Measurements from ENCODE around the gene EGFL7. TPM values are rescaled to one million over a fixed set of nuclear protein-coding genes. Genes with fewer than 3 reads are reported as not detected.

EGFL7 gene
- total RNA-seq, 1 donor from 2014 or later = 2.8 TPM

DNA sequence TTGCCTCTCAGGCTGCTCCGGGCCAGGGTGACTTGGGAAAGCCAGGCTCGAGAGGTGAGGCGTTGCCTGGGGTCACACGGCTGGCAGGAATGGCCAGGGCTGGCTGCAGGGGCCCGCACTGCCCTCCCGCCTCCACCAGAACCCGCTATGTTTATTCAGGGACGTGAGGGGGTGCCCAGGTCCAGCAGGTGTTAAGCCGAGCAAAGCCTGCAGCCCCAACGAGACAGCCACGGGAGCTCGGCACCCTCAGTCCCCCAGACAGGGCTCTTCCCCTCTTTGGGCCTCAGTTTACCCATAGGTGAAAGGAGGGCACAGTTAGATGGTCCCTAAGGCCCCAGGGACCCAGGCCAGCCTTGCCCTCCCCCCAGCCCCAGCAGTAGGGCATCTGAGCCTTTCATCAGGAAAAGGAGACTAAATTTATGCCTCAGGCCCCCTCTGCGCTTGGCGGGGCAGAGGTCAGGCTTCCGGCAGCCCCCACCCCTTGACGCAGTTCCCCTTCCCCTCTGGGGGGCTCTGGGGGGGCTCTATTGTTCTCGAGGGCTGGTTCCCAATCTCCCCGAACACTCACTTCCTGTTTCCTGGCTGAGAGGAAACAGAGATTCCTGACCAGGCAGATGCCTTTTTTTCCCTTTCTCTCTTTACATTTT is 7.1 kb upstream of the EGFL7 start:
- DNase-seq (ENCODE audit: low spot score) = no peak
- intact Hi-C loops (cut with micrococcal nuclease) = no loop called here
- Mint-ChIP-seq H3K4me1 (ENCODE audit: low read depth) (no peaks in the 10 kb centered on the region), H3K27ac (no peak overlapping the region), H3K9me3 (no peaks in the 10 kb centered on the region), H3K36me3 (ENCODE audit: low read depth) (no peaks in the 10 kb centered on the region), H3K27me3 (ENCODE audit: low read depth) (peaks cover 23% of the 10 kb centered on the region), H3K4me3 (ENCODE audit: low read depth) (no peak overlapping the region)

DNA sequence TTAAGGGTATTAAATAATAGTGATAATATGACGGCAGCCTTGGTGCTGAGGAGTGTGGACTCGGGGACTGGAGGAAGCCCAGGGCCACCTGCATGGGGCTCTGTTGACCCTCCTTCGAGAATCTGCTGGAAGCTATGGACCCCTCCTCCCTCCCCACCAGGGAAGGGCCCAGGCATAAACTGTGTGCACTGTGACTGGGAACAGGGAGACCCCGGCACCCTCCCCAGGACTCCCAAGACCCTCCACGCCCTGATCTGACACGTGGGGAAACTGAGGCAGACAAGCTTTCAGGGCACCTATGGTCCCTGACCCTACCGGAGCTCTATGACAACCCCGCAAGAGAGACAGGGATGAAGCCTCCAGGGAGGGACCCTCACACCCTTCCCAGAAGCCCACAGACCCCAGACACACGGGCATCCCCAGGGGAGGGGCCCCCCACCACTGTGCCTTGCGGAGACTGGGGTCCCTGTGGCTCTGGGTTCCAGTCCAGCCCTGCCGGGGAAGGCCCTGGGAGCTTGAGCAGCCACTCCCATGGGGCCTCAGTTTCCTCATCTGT is 6.5 kb upstream of the EGFL7 start:
- no peak overlapping the region for H3K4me3 Mint-ChIP-seq (ENCODE audit: low read depth)
- H3K27me3 Mint-ChIP-seq (ENCODE audit: low read depth) = peaks cover 23% of the 10 kb centered on the region
- H3K27ac Mint-ChIP-seq = no peak overlapping the region
- no peaks in the 10 kb centered on the region for H3K9me3 Mint-ChIP-seq
- no peak for DNase-seq (ENCODE audit: low spot score)
- H3K4me1 Mint-ChIP-seq (ENCODE audit: low read depth) = no peaks in the 10 kb centered on the region
- no peaks in the 10 kb centered on the region for H3K36me3 Mint-ChIP-seq (ENCODE audit: low read depth)
- intact Hi-C loops (cut with micrococcal nuclease) = no loop called here

DNA sequence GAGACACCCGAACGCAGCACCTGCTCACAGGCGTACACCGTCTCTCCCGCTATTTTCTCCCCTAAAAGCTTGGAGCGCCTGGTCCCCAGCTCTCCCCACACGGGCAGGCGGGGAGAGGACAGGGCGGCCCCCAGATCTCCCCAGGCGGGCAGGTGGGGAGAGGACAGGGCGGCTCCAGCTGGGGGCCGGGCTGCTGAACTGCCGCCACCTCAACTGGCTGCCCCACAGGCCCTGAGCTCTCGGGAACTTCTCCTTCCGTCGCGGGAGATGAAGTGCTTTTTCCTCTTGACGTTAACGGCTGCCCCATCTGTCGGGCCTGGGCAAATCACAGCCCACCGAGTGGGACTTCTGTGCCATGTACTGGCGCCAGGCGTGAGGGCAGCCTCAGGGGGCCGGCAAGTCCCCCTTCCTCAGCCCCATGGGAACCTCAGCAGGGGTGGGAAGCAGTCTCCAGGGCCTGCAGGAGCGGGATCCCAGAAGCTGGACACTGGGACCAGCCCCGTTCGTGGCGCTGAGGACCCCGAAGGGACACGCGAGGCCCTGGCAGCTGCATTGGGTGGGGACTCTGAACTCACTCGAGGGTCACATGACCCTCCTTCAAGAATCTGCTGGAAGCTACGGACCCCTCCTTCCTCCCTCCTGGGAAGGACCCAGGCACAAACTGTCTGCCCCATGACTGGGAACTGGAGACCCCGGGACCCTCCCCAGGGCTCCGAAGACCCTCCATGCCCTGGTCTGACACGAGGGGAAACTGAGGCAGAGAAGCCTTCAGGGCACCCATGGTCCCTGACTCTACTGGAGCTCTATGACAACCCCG is 5.7 kb upstream of the EGFL7 start:
- Mint-ChIP-seq H3K36me3 (ENCODE audit: low read depth) (no peaks in the 10 kb centered on the region), H3K27me3 (ENCODE audit: low read depth) (peaks cover 23% of the 10 kb centered on the region), H3K9me3 (no peaks in the 10 kb centered on the region), H3K4me1 (ENCODE audit: low read depth) (no peaks in the 10 kb centered on the region), H3K4me3 (ENCODE audit: low read depth) (no peak overlapping the region), H3K27ac (no peak overlapping the region)
- no peak for DNase-seq (ENCODE audit: low spot score)
- intact Hi-C loops (cut with micrococcal nuclease) = no loop called here

DNA sequence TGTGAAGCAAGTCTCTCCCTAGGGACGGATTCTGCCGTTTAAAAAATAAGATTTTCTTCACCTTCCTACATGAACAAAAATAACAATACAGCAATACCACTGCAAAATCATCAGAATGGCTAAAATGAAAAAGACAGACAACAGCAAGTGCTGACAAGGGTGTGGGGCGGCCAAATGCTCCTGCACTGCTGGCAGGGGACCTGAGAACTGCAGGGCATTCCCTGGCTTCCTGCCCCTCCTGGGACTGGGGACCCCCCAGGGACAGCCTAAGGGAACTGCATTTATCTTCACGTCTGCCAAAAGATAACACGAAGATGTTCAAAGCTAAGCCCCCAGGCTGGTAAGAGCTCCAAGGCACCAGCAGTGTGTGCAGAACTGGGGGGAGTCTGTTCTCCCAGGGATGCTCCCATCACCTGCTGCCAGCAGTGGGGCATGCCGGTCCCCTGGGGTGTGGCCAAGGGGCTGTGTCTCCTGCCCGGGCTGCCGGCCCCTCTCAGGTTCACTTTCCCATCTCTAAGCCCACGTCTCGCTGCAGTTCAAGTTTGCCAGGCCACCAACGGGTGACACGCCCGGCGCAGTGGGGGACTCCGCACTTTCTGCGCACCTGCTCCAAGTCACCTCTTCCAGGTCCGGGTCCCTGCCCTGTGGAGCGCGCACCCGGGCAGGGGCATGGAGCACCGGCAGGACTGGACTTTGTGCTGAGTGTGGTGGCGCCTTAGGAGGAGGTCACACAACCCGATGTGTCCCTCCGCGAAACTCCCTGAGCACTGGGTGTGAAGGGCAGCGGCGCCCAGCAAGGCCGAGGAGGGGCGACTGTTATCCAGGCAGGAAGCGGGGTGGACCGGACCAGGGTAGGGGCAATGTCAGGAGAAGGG is 4.5 kb upstream of the EGFL7 start:
- Mint-ChIP-seq H3K27ac (no peak overlapping the region), H3K4me1 (ENCODE audit: low read depth) (no peaks in the 10 kb centered on the region), H3K27me3 (ENCODE audit: low read depth) (peaks cover 23% of the 10 kb centered on the region), H3K36me3 (ENCODE audit: low read depth) (no peaks in the 10 kb centered on the region), H3K9me3 (no peaks in the 10 kb centered on the region), H3K4me3 (ENCODE audit: low read depth) (no peak overlapping the region)
- intact Hi-C loops (cut with micrococcal nuclease) = no loop called here
- DNase-seq (ENCODE audit: low spot score) = no peak

DNA sequence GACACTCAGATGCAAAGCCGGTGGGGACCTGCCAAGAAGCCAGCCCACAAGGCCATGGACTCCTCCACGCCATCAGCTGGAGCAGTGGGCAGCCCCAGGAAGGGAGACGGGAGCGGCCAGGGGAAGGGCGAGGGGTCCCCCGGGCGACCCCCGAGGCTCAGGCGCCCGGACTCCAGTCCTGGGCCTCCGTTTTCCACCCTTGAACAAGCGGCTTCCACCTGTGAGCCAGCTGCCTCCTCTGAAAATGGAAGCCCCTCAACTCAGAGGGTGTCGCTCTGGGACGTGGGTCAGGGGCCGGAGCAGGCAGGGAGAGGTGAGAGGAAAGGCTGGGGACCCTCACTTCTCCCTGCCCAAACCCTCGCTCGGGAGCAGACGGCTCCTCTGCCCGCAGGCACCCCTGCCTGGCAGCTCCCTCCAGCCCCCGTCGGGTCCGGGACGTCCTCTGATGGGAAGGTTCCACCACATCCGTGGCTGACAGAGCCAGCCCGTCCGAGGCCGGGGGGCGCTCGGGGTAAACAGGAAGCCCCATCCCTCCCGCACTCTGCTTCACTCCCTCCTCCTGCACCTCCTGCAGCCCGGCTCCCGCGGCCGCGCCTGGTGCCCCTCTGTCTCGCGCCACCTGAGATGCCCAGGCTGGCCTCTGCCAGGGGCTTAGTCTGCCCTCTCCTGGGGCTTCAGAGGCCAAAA is 3.7 kb upstream of the EGFL7 start:
- DNase-seq (ENCODE audit: low spot score) = no peak
- intact Hi-C loops (cut with micrococcal nuclease) = no loop called here
- no peaks in the 10 kb centered on the region for H3K4me1 Mint-ChIP-seq (ENCODE audit: low read depth)
- H3K36me3 Mint-ChIP-seq (ENCODE audit: low read depth) = no peaks in the 10 kb centered on the region
- H3K27me3 Mint-ChIP-seq (ENCODE audit: low read depth) = peaks cover 23% of the 10 kb centered on the region
- H3K9me3 Mint-ChIP-seq = no peaks in the 10 kb centered on the region
- no peak overlapping the region for H3K27ac Mint-ChIP-seq
- no peak overlapping the region for H3K4me3 Mint-ChIP-seq (ENCODE audit: low read depth)

DNA sequence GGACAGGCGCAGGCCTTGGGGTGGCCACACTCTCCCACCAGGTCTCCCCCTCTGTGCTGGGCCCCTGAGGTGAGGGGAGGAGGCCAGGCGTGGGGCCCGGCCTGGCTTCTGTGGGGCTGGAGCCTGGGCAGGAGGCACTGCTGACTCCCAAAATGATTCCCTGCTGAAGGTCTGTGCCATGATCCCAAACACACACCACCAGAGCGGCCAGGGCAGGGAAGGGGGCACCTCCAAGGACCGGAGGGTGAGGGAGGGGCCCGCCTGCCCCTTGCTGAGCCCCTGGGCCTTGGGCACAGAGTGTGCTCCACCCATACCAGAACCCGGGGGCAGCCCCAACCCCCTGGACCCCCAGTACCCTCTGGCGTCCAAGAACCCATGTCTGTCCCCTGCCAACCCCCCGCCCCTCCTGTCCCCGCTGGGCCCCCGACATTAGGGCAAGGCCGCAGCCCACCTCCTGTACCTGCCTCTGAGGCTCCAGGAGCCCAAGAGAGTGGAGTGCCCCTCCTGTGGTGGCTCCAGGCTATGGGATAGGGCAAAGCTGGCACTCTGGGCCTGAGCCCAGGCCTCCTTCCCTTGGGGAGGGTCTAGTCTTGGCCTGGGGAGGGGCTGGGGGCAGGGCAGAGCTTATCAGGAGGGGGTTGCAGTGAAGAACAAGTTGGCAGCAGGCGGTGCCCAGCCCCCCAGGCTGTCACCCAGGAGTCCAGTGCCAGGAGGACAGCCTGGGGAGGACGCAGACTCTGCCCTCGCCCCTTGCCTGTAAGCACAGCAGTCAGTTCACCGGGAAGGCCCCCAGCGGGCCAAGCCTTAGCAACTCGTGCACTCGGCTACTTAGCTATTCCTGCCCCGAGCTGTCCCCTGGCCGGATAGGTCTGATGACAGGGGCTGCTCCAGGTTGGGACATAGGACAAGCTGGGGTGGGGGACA is 2.6 kb upstream of the EGFL7 start:
- no peak overlapping the region for H3K27ac Mint-ChIP-seq
- H3K27me3 Mint-ChIP-seq (ENCODE audit: low read depth) = peaks cover 29% of the 10 kb centered on the region
- H3K36me3 Mint-ChIP-seq (ENCODE audit: low read depth) = no peaks in the 10 kb centered on the region
- no peaks in the 10 kb centered on the region for H3K4me1 Mint-ChIP-seq (ENCODE audit: low read depth)
- no peak overlapping the region for H3K4me3 Mint-ChIP-seq (ENCODE audit: low read depth)
- intact Hi-C loops (cut with micrococcal nuclease) = no loop called here
- H3K9me3 Mint-ChIP-seq = no peaks in the 10 kb centered on the region
- DNase-seq (ENCODE audit: low spot score) = no peak

DNA sequence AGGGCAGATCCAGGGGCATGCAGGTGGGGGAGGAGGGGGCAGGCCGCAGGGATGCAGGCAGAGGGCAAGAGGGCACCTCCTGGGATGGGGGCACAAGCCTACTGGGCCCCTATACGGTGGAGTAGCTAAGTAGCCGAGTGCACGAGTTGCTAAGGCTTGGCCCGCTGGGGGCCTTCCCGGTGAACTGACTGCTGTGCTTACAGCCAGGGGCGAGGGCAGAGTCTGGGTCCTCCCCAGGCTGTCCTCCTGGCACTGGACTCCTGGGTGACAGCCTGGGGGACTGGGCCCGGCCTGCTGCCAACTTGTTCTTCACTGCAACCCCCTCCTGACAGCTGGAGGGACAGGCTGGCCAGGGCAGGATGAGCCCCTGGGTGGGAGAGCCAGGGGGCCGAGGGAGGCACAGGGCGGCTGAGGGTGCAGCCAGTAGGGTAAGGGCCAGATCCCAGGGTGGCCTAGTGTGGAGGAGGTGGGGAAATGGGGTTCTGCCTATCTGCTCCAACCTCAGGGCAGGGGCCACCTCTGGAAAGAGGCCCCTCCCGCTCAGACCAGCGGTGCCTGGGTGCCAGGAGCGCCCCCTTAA is 1.7 kb upstream of the EGFL7 start:
- intact Hi-C loops (cut with micrococcal nuclease) = no loop called here
- no peaks in the 10 kb centered on the region for H3K9me3 Mint-ChIP-seq
- no peak for DNase-seq (ENCODE audit: low spot score)
- H3K36me3 Mint-ChIP-seq (ENCODE audit: low read depth) = no peaks in the 10 kb centered on the region
- no peaks in the 10 kb centered on the region for H3K4me1 Mint-ChIP-seq (ENCODE audit: low read depth)
- no peak overlapping the region for H3K4me3 Mint-ChIP-seq (ENCODE audit: low read depth)
- peaks cover 29% of the 10 kb centered on the region for H3K27me3 Mint-ChIP-seq (ENCODE audit: low read depth)
- no peak overlapping the region for H3K27ac Mint-ChIP-seq

DNA sequence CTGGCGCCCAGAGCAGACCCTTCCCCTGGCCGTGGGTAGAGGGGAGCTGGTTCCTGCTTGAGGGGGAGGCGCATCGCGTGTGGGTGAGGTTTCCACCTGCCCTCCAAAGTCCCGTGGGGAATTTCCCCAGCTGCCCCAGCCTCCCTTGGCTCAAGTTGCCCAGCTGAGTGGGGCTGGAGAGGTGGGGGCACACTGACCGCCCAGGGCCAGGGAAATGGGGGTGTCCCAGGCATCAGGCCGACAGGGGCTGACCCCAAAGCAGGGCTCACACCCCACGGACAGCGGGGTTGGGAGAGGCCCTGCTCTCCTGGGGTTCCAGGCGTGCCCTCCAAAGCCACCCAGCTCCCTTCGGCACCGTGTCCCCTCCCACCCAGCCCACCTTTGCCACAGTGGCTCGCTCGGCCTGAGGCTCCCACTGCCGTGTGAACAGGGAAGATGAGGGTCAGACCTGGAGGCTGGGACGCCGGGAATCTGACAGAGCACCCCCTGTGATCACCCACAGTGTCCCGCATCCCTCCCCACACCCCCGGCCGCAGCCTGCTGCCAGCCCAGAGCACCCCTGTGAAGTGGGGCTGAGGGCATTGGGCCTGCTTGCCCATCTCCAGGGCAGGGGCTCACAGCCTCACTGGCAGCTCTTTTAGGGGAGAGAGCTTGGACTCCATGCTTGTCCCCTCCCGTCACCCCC is 933 bp upstream of the EGFL7 start:
- no peak overlapping the region for H3K27ac Mint-ChIP-seq
- no peaks in the 10 kb centered on the region for H3K4me1 Mint-ChIP-seq (ENCODE audit: low read depth)
- peaks cover 31% of the 10 kb centered on the region for H3K27me3 Mint-ChIP-seq (ENCODE audit: low read depth)
- intact Hi-C loops (cut with micrococcal nuclease) = no loop called here
- no peak for DNase-seq (ENCODE audit: low spot score)
- H3K4me3 Mint-ChIP-seq (ENCODE audit: low read depth) = no peak overlapping the region
- no peaks in the 10 kb centered on the region for H3K9me3 Mint-ChIP-seq
- no peaks in the 10 kb centered on the region for H3K36me3 Mint-ChIP-seq (ENCODE audit: low read depth)

DNA sequence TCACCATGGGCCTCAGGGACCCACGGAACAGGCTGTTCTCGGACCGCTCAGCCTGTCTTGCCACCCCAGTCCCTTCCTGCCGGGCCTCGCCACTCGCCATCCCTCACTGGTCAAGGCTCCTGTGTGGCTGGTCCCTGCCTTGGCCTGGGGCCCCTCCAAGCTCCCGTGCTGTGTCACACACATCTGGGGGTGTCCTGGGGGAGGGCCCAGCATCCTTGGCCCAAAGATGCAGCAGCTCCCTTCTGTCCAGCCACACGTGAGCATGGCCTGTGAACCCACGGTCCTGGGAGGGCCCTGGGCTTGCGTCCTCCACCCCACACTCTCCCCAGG is 425 bp upstream of the EGFL7 start:
- intact Hi-C loops (cut with micrococcal nuclease) = no loop called here
- Mint-ChIP-seq H3K4me3 (ENCODE audit: low read depth) (no peak overlapping the region), H3K27ac (no peak overlapping the region), H3K4me1 (ENCODE audit: low read depth) (no peaks in the 10 kb centered on the region), H3K9me3 (no peaks in the 10 kb centered on the region), H3K27me3 (ENCODE audit: low read depth) (peaks cover 27% of the 10 kb centered on the region), H3K36me3 (ENCODE audit: low read depth) (no peaks in the 10 kb centered on the region)
- DNase-seq (ENCODE audit: low spot score) = no peak

DNA sequence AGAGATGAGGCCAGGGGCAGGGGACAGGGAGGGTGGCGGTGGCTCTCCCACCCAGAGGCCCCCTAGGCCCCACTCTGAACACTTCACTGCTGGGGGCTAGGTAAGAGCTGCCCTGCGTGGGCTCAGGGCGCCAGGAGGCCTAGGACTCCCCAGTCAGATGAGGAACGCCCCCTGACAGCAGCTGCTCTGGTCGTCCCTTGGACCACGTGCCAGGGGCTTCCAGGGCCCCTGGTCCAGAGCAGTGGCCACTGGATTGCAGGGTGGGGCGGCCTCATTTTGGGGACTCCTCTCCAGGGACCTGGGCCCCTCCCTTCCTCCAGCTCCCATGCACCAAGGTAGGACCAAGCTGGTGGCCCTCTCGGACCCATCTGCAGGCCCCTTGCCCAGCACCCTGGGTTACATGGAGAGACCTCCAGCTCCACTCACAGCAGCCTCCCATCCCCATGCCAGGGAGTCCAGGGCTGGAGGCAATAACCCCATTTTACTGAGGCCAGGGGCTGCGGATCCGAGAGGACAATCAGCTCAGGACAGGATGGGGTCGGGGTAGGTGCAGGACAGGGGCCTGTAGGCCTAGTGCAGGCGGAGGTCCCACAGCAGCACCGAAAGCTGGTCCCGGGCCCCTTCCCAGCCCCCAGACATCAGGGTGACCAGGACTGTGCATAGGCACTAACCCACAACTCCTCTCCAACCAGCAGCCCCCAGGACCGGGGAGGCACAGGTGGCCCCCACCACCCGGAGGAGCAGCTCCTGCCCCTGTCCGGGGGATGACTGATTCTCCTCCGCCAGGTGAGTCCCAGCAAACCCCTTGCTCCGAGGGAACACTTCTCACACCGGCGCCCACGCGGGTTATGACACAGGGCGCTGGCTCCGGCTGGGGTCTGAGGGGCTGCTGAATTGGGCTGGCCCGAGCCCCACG is 1.5 kb downstream of the EGFL7 start:
- Mint-ChIP-seq H3K36me3 (ENCODE audit: low read depth) (no peaks in the 10 kb centered on the region), H3K27ac (no peak overlapping the region), H3K4me3 (ENCODE audit: low read depth) (peak overlapping the region; percentile 74), H3K9me3 (no peaks in the 10 kb centered on the region), H3K4me1 (ENCODE audit: low read depth) (no peaks in the 10 kb centered on the region), H3K27me3 (ENCODE audit: low read depth) (peaks cover 14% of the 10 kb centered on the region)
- no peak for DNase-seq (ENCODE audit: low spot score)
- intact Hi-C loops (cut with micrococcal nuclease) = no loop called here

Data from activated T-helper 2 cell treated with anti-CD3 and anti-CD28 coated beads, Interferon-gamma antibody, Interleukin-2, Interleukin-4, amounts not matched to agents 10 μg/mL and 5 μg/mL and 100 μg/mL, durations not matched to agents 14 hours and 24 hours and 36 hours (primary cell).